Right atrium auricular region (tissue), 2 donors: ENCODE measurements around the gene MLXIP. TPM values are rescaled to one million over a fixed set of nuclear protein-coding genes. Genes with fewer than 3 reads are reported as not detected.

Experiments
- DNase-seq: peaks from one replicate; pipeline ENCODE4 v3.0.0-alpha.2; 2019; ENCODE audit warnings: low spot score
- H3K27ac ChIP-seq, 2 donors: fragments of 200-600 bp; sonication (generic); 1 replicate in 1 of 2; 2 replicates in 1 of 2; pipeline ENCODE4 v1.5.1; 2016 to 2019
- H3K27me3 ChIP-seq, 2 donors: fragments of 200-600 bp; sonication (generic); one replicate each; pipeline versions ENCODE4 v1.5.1 to v1.6.0; 2017 to 2019
- H3K36me3 ChIP-seq: fragments of 200-600 bp; sonication (generic); one replicate; pipeline ENCODE4 v1.5.1; 2016
- H3K4me1 ChIP-seq, 2 donors: fragments of 200-600 bp; sonication (generic); one replicate each; pipeline versions ENCODE4 v1.5.1 to v1.6.0; 2017 to 2019
- H3K4me3 ChIP-seq, 2 donors: fragments of 200-600 bp; sonication (generic); 1 replicate in 1 of 2; 2 replicates in 1 of 2; pipeline ENCODE4 v1.5.1; 2017 to 2019; ENCODE audit warnings: mild to moderate bottlenecking in 1 of 2, moderate library complexity in 1 of 2
- H3K9me3 ChIP-seq, 2 donors: fragments of 200-600 bp; sonication (generic); one replicate each; pipeline ENCODE4 v1.5.1; 2019
- total RNA-seq, 2 donors: library from RNA; depleted of rRNA; stranded (reverse); fragments of >200 nt; gene quantifications; one replicate each; pipeline ENCODE4 v1.1.0, GENCODE V29; 2016
- TF ChIP-seq, protein P1 (sequence below), 2 donors: fragments of 200-600 bp; sonication (generic); IDR thresholded peaks; one replicate each; pipeline ENCODE4 v1.5.1; 2019; ENCODE audit warnings: antibody characterized with exemption in 2 of 2

MLXIP gene
- total RNA-seq, 2 donors from 2014 or later = 14.2 to 24.1 TPM

DNA sequence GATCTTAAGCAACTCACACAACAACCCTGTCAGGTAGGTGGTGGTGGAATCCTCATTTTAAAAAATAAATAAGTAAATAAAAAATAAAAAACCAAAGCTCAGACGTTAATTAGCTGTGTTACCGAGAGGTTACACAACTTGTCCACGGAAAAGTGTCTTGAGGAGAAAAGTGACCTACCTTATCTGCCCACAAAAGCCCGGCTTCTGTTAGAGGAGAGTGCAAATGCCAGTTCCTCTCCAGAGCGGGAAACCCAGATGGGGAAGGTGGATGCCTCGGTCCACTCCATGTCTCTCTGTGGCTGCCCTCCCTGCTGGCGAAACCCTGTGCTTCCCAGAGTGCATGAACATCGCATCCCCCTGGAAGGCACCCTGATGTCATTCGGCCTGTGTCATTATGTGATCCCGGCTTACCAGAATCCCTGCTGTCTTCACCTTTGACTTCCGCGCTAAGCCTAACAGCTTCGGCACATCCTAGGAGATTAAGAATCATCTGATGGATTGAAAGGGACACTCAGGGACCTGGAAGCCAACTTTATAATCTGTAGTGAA is 6.4 kb downstream of the MLXIP start:
- H3K4me3 ChIP-seq = no peak overlapping the region
- no peaks in the 10 kb centered on the region for H3K27me3 ChIP-seq
- peaks cover 0 to 93% of the 10 kb centered on the region in 2 donors for H3K4me1 ChIP-seq
- H3K9me3 ChIP-seq = no peaks in the 10 kb centered on the region
- TF ChIP-seq, protein P1, sequence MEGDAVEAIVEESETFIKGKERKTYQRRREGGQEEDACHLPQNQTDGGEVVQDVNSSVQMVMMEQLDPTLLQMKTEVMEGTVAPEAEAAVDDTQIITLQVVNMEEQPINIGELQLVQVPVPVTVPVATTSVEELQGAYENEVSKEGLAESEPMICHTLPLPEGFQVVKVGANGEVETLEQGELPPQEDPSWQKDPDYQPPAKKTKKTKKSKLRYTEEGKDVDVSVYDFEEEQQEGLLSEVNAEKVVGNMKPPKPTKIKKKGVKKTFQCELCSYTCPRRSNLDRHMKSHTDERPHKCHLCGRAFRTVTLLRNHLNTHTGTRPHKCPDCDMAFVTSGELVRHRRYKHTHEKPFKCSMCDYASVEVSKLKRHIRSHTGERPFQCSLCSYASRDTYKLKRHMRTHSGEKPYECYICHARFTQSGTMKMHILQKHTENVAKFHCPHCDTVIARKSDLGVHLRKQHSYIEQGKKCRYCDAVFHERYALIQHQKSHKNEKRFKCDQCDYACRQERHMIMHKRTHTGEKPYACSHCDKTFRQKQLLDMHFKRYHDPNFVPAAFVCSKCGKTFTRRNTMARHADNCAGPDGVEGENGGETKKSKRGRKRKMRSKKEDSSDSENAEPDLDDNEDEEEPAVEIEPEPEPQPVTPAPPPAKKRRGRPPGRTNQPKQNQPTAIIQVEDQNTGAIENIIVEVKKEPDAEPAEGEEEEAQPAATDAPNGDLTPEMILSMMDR (IDR thresholded peaks at IDR 0.05) = no peak
- no peak overlapping the region for H3K27ac ChIP-seq
- DNase-seq = no peak
- peaks cover 6% of the 10 kb centered on the region for H3K36me3 ChIP-seq

DNA sequence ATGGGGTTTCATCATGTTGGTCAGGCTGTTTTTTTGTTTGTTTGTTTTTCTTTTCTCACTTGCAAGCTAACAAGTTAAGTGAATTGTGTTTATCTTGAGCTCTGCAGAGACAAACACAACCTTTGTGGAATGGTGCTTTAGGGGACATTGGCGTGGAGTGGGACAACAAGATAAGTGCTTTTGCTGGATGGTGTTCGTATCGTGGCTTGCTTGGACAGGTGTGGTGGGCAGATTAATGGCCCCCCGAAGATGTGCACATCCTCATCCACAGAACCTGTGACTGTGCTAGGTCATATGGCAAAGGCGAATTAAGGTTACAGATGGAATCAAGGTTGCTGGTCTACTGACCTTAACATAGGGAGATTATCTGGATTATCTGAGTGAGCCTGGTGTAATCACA is 7.0 kb downstream of the MLXIP start:
- Histone ChIP-seq H3K36me3 (peaks cover 6% of the 10 kb centered on the region), H3K9me3 (no peaks in the 10 kb centered on the region), H3K27ac (no peak overlapping the region), H3K4me1 (peaks cover 0 to 95% of the 10 kb centered on the region in 2 donors), H3K27me3 (no peaks in the 10 kb centered on the region), H3K4me3 (no peak overlapping the region)
- no peak for DNase-seq
- TF ChIP-seq, protein P1 (IDR thresholded peaks at IDR 0.05) = no peak

DNA sequence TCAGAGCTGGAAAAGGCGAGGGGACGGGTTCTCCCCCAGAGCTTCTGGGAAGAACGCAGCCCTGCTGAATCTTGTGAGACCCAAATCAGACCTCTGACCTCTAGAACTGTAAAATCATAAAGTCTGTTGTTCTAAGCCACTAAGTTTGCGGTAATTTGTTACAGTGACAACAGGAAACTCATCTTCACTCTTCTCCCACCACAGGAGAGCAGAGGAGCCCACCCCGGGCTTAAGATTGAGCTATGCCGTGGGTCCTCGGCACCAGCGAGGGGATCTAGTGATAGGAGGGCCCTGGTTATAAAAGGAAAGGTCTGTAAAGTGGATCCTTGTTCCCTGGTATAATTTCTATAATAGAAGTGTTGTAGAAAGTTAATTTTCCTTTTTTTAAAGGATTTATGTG is 7.6 kb downstream of the MLXIP start:
- H3K27ac ChIP-seq = peak overlapping the region; percentile 23 to 46
- no peak for DNase-seq
- peaks cover 0 to 95% of the 10 kb centered on the region in 2 donors for H3K4me1 ChIP-seq
- H3K36me3 ChIP-seq = peaks cover 6% of the 10 kb centered on the region
- no peaks in the 10 kb centered on the region for H3K27me3 ChIP-seq
- no peaks in the 10 kb centered on the region for H3K9me3 ChIP-seq
- TF ChIP-seq, protein P1 (IDR thresholded peaks at IDR 0.05) = no peak
- H3K4me3 ChIP-seq = no peak overlapping the region

DNA sequence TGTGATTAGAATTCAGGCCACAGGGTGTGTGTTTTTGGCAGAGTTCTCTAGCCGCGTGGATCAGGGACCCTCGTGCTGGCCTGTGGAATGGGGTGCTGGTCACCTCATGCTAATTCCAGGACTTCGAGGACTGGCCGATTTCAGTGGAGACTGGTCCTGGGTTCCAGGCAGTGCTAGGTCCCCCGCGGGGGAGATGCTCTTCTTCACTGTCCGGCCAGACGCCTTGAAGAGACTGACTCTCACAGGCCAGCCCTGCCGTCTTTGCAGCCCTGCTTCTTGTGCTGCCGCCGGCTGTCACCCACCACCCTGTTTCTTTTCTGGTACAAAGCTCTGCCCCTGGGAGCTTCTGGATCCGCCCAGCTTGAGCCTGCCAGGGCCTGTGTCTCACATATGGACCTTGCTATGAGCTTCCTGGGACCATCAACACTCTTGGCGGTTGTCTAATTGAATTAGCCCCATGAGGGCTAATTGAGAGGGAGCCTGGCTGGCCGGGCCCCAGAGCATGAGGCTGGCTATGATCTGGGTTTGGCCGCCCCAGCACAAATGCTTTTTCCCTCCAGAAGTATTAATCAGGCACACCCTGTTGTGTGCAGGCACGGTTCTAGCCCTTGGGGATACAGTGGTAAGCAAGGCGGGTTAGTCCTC is 8.2 kb downstream of the MLXIP start:
- TF ChIP-seq, protein P1 (IDR thresholded peaks at IDR 0.05) = no peak
- H3K36me3 ChIP-seq = peaks cover 6% of the 10 kb centered on the region
- H3K4me1 ChIP-seq = peaks cover 0 to 95% of the 10 kb centered on the region in 2 donors
- H3K4me3 ChIP-seq = no peak overlapping the region
- H3K27me3 ChIP-seq = no peaks in the 10 kb centered on the region
- no peak for DNase-seq
- H3K9me3 ChIP-seq = no peaks in the 10 kb centered on the region
- H3K27ac ChIP-seq = peak overlapping the region; percentile 23 to 46

DNA sequence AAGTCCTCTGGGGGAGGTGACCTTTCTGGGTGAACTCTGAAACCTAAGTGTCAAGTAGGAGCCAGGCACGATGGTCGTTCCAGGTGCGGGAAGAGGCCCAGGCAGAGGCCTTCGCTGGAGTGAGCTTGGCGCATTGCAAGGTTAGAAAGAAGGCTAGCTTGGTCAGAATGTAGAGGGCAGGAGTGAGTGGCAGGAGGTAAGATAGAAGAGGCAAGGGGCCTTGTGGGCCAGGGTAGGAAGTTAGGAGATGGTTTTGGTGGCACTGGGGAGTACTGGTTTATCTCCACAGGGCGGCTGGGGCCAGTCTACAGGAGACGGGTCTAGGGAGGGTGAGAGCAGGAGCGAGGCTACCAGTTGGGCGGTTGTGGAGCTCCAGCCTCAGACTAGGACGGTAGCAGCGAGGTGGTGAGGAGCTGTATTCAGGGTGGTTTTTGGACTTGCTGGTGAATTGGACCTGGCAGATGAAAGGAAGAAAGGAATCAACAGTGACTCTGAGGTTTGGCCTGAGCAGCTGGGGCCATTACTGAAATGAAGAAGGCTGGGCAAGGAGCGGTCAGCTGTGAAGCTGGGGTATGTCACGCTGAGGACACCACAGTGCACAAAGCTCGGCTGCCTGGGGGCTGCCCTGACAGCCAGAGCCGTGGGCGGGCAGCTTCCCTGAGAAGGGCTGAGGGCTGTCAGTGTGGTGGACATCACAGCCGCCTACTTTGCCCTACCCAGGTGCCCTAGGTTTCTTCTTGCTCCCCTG is 9.0 kb downstream of the MLXIP start:
- peaks cover 6% of the 10 kb centered on the region for H3K36me3 ChIP-seq
- no peak for DNase-seq
- TF ChIP-seq, protein P1 (IDR thresholded peaks at IDR 0.05) = no peak
- H3K27ac ChIP-seq = peak overlapping the region; percentile 23 to 46
- H3K9me3 ChIP-seq = no peaks in the 10 kb centered on the region
- H3K4me3 ChIP-seq = no peak overlapping the region
- no peaks in the 10 kb centered on the region for H3K27me3 ChIP-seq
- peaks cover 0 to 95% of the 10 kb centered on the region in 2 donors for H3K4me1 ChIP-seq
